Measurements from ENCODE around the gene PHF11. TPM values are rescaled to one million over a fixed set of nuclear protein-coding genes. Genes with fewer than 3 reads are reported as not detected.

The PHF11 gene
- total and polyA plus RNA-seq, 2 donors (not counting 1 experiment from before 2014, with no cell fraction given): 26.8 to 46.8 TPM

- Histone ChIP-seq H3K36me3 (ENCODE audit: control insufficient read depth, insufficient read depth, low read length) (no peaks in the 10 kb centered on the region), H3K27me3 (ENCODE audit: control insufficient read depth, insufficient read depth, low read length) (no peaks in the 10 kb centered on the region), H3K4me1 (ENCODE audit: control insufficient read depth, extremely low read depth, insufficient read depth, low read length) (peaks cover 3% of the 10 kb centered on the region), H3K9ac (ENCODE audit: insufficient read depth, low read length) (no peak overlapping the region), H3K4me2 (ENCODE audit: extremely low read depth, insufficient read depth, low read length) (no peak overlapping the region), H3K27ac (ENCODE audit: insufficient read depth, low read length) (no peak overlapping the region), H2AFZ (ENCODE audit: low read length) (no peak overlapping the region), H3K4me3 (replicated peaks in 1 of 4; ENCODE audit: control extremely low read depth in 1 of 4, insufficient read depth in 1 of 4, low read depth in 3 of 4, low read length in 4 of 4) (no peak overlapping the region), H4K20me1 (ENCODE audit: control insufficient read depth, extremely low read depth, insufficient read depth, low read length) (no peaks in the 10 kb centered on the region), H3K79me2 (ENCODE audit: control insufficient read depth, insufficient read depth, low read length) (no peaks in the 10 kb centered on the region), H3K9me3 (ENCODE audit: control insufficient read depth, insufficient read depth, low read depth, low read length) (no peaks in the 10 kb centered on the region)
- no peak for TF ChIP-seq CTCF (conservative IDR thresholded peaks at IDR 0.05 in 1 of 2, IDR thresholded peaks at IDR 0.05 in 1 of 2; ENCODE audit: low read depth in 1 of 2, low read length in 2 of 2)
- no peak for TF ChIP-seq EZH2 (IDR thresholded peaks at IDR 0.05; ENCODE audit: low read length, missing control alignments)
- no peak for DNase-seq (ENCODE audit: low read depth in 2 of 2)
These were observed 70.7 kb downstream of the PHF11 start for GRCh38 chr13:49566461-49566860.

- Histone ChIP-seq H3K4me2 (ENCODE audit: extremely low read depth, insufficient read depth, low read length) (no peak overlapping the region), H3K79me2 (ENCODE audit: control insufficient read depth, insufficient read depth, low read length) (no peaks in the 10 kb centered on the region), H3K27me3 (ENCODE audit: control insufficient read depth, insufficient read depth, low read length) (no peaks in the 10 kb centered on the region)
These were observed 71.7 kb downstream of the PHF11 start for GRCh38 chr13:49567491-49567890.

DNA sequence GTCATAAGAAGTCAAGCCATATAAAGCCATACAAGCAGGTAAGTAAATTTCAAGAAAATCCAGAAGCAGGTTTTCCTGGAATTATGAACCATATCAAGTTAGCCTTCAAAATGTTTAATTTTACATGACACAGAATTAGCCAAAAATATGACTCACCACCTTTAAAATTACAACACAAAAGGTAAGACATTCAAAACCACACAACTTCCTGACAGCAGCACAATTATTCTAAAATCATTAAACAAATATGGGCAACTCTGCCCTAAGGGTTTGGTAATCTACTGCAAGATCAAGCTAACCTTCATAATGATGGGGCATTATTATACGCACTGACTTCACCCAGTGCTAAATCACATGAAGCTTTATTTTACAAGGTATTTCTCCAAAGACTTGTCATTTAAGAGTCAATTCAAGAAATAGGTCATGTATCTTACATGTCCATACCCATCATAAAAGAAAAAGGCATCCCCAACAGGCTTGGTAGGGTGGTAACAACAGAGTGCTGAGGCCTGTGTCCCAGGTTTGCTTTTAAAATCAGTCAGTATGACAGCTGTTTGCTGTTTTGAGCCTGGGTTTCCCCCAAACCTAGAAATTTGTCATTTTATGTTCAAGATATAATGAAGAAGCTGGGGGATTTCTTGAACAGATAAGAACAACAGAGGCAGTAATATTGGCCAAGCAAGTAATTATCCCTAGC is 74.4 kb downstream of the PHF11 start:
- TF ChIP-seq CTCF (conservative IDR thresholded peaks at IDR 0.05 in 1 of 2, IDR thresholded peaks at IDR 0.05 in 1 of 2; ENCODE audit: low read depth in 1 of 2, low read length in 2 of 2) (no peak), EZH2 (IDR thresholded peaks at IDR 0.05; ENCODE audit: low read length, missing control alignments) (no peak)
- DNase-seq (ENCODE audit: low read depth in 2 of 2): peak in 1 of 2 donors; percentile 23
- no peaks in the 10 kb centered on the region for H3K27me3 ChIP-seq (ENCODE audit: control insufficient read depth, insufficient read depth, low read length)
- H3K79me2 ChIP-seq (ENCODE audit: control insufficient read depth, insufficient read depth, low read length): no peaks in the 10 kb centered on the region
- no peak overlapping the region for H3K4me3 ChIP-seq (replicated peaks in 1 of 4; ENCODE audit: control extremely low read depth in 1 of 4, insufficient read depth in 1 of 4, low read depth in 3 of 4, low read length in 4 of 4)
- no peak overlapping the region for H3K9ac ChIP-seq (ENCODE audit: insufficient read depth, low read length)
- H3K4me2 ChIP-seq (ENCODE audit: extremely low read depth, insufficient read depth, low read length): no peak overlapping the region
- H2AFZ ChIP-seq (ENCODE audit: low read length): no peak overlapping the region
- no peak overlapping the region for H3K27ac ChIP-seq (ENCODE audit: insufficient read depth, low read length)
- no peaks in the 10 kb centered on the region for H3K36me3 ChIP-seq (ENCODE audit: control insufficient read depth, insufficient read depth, low read length)
- H3K9me3 ChIP-seq (ENCODE audit: control insufficient read depth, insufficient read depth, low read depth, low read length): no peaks in the 10 kb centered on the region
- peaks cover 3% of the 10 kb centered on the region for H3K4me1 ChIP-seq (ENCODE audit: control insufficient read depth, extremely low read depth, insufficient read depth, low read length)
- no peaks in the 10 kb centered on the region for H4K20me1 ChIP-seq (ENCODE audit: control insufficient read depth, extremely low read depth, insufficient read depth, low read length)

More at GRCh38 chr13:49567491-49567890, 71.7 kb downstream of the PHF11 start:
- H3K4me1 ChIP-seq (ENCODE audit: control insufficient read depth, extremely low read depth, insufficient read depth, low read length): peaks cover 3% of the 10 kb centered on the region
- no peak overlapping the region for H3K4me3 ChIP-seq (replicated peaks in 1 of 4; ENCODE audit: control extremely low read depth in 1 of 4, insufficient read depth in 1 of 4, low read depth in 3 of 4, low read length in 4 of 4)
- H4K20me1 ChIP-seq (ENCODE audit: control insufficient read depth, extremely low read depth, insufficient read depth, low read length): no peaks in the 10 kb centered on the region
- DNase-seq (ENCODE audit: low read depth in 2 of 2): no peak
- TF ChIP-seq EZH2 (IDR thresholded peaks at IDR 0.05; ENCODE audit: low read length, missing control alignments) (no peak), CTCF (conservative IDR thresholded peaks at IDR 0.05 in 1 of 2, IDR thresholded peaks at IDR 0.05 in 1 of 2; ENCODE audit: low read depth in 1 of 2, low read length in 2 of 2) (no peak)
- H2AFZ ChIP-seq (ENCODE audit: low read length): no peak overlapping the region
- no peaks in the 10 kb centered on the region for H3K9me3 ChIP-seq (ENCODE audit: control insufficient read depth, insufficient read depth, low read depth, low read length)
- H3K27ac ChIP-seq (ENCODE audit: insufficient read depth, low read length): no peak overlapping the region
- H3K36me3 ChIP-seq (ENCODE audit: control insufficient read depth, insufficient read depth, low read length): no peaks in the 10 kb centered on the region
- no peak overlapping the region for H3K9ac ChIP-seq (ENCODE audit: insufficient read depth, low read length)

All from fibroblast of lung (primary cell).